Spleen (tissue), 11 donors: ENCODE results near the gene CNOT3. TPM values are rescaled to one million over a fixed set of nuclear protein-coding genes. Genes with fewer than 3 reads are reported as not detected.

ENCODE experiments used
- DNase-seq: peaks from one replicate; pipeline ENCODE4 v3.0.0-alpha.2; 2020
- H3K27ac ChIP-seq, 8 donors: fragments of 200-600 bp; sonication (generic) in 7 of 8; 1 replicate in 4 of 8; 2 replicates in 4 of 8; pipeline versions ENCODE4 v1.5.0 to v1.8.0; 2016 to 2021; ENCODE audit warnings: inconsistent platforms in 4 of 8, mild to moderate bottlenecking in 4 of 8, moderate library complexity in 1 of 8
- H3K27me3 ChIP-seq, 7 donors: fragments of 200-600 bp; sonication (generic) in 6 of 7; replicated peaks in 1 of 7; 1 replicate in 4 of 7; 2 replicates in 3 of 7; pipeline versions ENCODE4 v1.5.0 to v1.8.0; 2016 to 2021; ENCODE audit warnings: inconsistent platforms in 3 of 7, mild to moderate bottlenecking in 1 of 7
- H3K36me3 ChIP-seq, 6 donors: fragments of 200-600 bp; sonication (generic) in 5 of 6; 1 replicate in 4 of 6; 2 replicates in 2 of 6; pipeline versions ENCODE4 v1.5.0 to v1.8.0; 2016 to 2021; ENCODE audit warnings: inconsistent platforms in 2 of 6
- H3K4me1 ChIP-seq, 6 donors: fragments of 200-600 bp; sonication (generic) in 5 of 6; 1 replicate in 3 of 6; 2 replicates in 3 of 6; pipeline versions ENCODE4 v1.5.0 to v1.8.0; 2016 to 2021; ENCODE audit warnings: inconsistent platforms in 3 of 6
- H3K4me3 ChIP-seq, 8 donors: fragments of 200-600 bp; sonication (generic) in 7 of 8; 1 replicate in 4 of 8; 2 replicates in 4 of 8; pipeline versions ENCODE4 v1.5.0 to v1.8.0; 2016 to 2021; ENCODE audit warnings: inconsistent platforms in 4 of 8, mild to moderate bottlenecking in 4 of 8, moderate library complexity in 2 of 8
- H3K9me3 ChIP-seq, 8 donors: fragments of 200-600 bp; sonication (generic) in 7 of 8; 1 replicate in 4 of 8; 2 replicates in 4 of 8; pipeline versions ENCODE4 v1.5.0 to v1.8.0; 2016 to 2021; ENCODE audit warnings: inconsistent platforms in 4 of 8
- CTCF ChIP-seq, 11 experiments: fragments of 200-600 bp in 7 of 11; fragments of 450-650 bp in 4 of 11; sonication (generic) in 4 of 11; IDR thresholded peaks in 8 of 11; conservative IDR thresholded peaks in 3 of 11; 1 replicate in 7 of 11; 2 replicates in 4 of 11; pipeline versions ENCODE4 v1.4.0 to v1.8.0; 2016 to 2021; ENCODE audit warnings: antibody characterized with exemption in 11 of 11, inconsistent platforms in 4 of 11, mild to moderate bottlenecking in 1 of 11
- POLR2A ChIP-seq, 3 donors: fragments of 450-650 bp; IDR thresholded peaks; one replicate each; pipeline ENCODE4 v1.5.1; 2017; ENCODE audit warnings: antibody characterized with exemption in 3 of 3, mild to moderate bottlenecking in 1 of 3
- POLR2AphosphoS5 ChIP-seq, 3 donors: sonication (generic); formaldehyde crosslinking; IDR thresholded peaks; one replicate each; pipeline ENCODE4 v1.5.1; 2017; ENCODE audit warnings: antibody characterized with exemption in 3 of 3
- WGBS, 5 donors: extraction: QIAGEN DNeasy Blood & Tissue Kit in 3 of 5; methylation state at CpG; one replicate each; pipeline versions ENCODE4 v1.1.5 to v1.1.7; 2013 to 2018; 5-methylcytosine and 5-hydroxymethylcytosine counted together
- intact Hi-C: fragments of 100-400 bp; cut with DNase I; formaldehyde crosslinking; loops from one replicate; pipeline ENCODE4 v1.15.0; 2023; ENCODE audit warnings: low total_unique reads
- polyA plus RNA-seq, 3 donors: library from polyadenylated mRNA; stranded (reverse); fragments of 200-250 nt; gene quantifications; one replicate each; pipeline ENCODE4 v1.2.1, GENCODE V29; 2013
- total RNA-seq, 7 donors: library from RNA; depleted of rRNA in 3 of 7; stranded (reverse); fragments of >200 nt in 3 of 7; fragmentation: NEBNext Ultra II Directional in 4 of 7; extraction: Animal tissue kit (Norgen Biotek cat#: 25700) in 4 of 7; gene quantifications; one replicate each; pipeline versions ENCODE4 v1.1.0 to v1.2.1, GENCODE V29; 2016 to 2021
- donor health status: healthy with polysubstance abuse.
- donor health status: DM: no; HTN: no; CAD: no; lungs with moderate emphysema.
- donor health status: DM: no; HTN: no; CAD: no.
- donor health status: Bipolar disorder and iron deficiency.
- donor health status: healthy.
- donor health status: DM: no; HTN: no; CAD: no.
- donor health status: DM: yes; HTN: yes; CAD: no.

Gene CNOT3
- total and polyA plus RNA-seq, 10 donors = 17.7 to 56.1 (median 42.8) TPM

- Histone ChIP-seq H3K4me1 (peaks cover 24 to 56% (median 50%) of the 10 kb centered on the region in 6 donors), H3K9me3 (no peaks in the 10 kb centered on the region), H3K36me3 (peaks cover under 1 to 49% (median 20%) of the 10 kb centered on the region in 6 donors), H3K27me3 (no peaks in the 10 kb centered on the region), H3K4me3 (peak overlapping the region; percentile 73 to 97 (median 92)), H3K27ac (peak overlapping the region; percentile 86 to 98 (median 96))
- 26 to 51% (median 39%) methylated on average over 19 to 31 of the region's 31 CpGs for WGBS, 5 donors
- TF ChIP-seq POLR2AphosphoS5 (IDR thresholded peaks at IDR 0.05) (no peak), CTCF (IDR thresholded peaks at IDR 0.05 in 8 of 11, conservative IDR thresholded peaks at IDR 0.05 in 3 of 11) (no peak), POLR2A (IDR thresholded peaks at IDR 0.05) (no peak)
- peak; percentile 82 for DNase-seq
- intact Hi-C loops = no loop called here
Observed at GRCh38 chr19:54138489-54139256, 1.1 kb downstream of the CNOT3 start.

GRCh38 chr19:54141356-54141755, 3.8 kb downstream of the CNOT3 start:
- 85 to 94% (median 90%) methylated on average over 3 of the region's 3 CpGs for WGBS, 5 donors
- Histone ChIP-seq H3K4me1 (peaks cover 19 to 52% (median 42%) of the 10 kb centered on the region in 6 donors), H3K4me3 (no peak overlapping the region), H3K27me3 (no peaks in the 10 kb centered on the region), H3K36me3 (peaks cover 8 to 76% (median 46%) of the 10 kb centered on the region in 6 donors), H3K27ac (no peak overlapping the region), H3K9me3 (no peaks in the 10 kb centered on the region)
- intact Hi-C loops = no loop called here
- DNase-seq = no peak
- no peak for TF ChIP-seq CTCF (IDR thresholded peaks at IDR 0.05 in 8 of 11, conservative IDR thresholded peaks at IDR 0.05 in 3 of 11)
- no peak for TF ChIP-seq POLR2A (IDR thresholded peaks at IDR 0.05)
- no peak for TF ChIP-seq POLR2AphosphoS5 (IDR thresholded peaks at IDR 0.05)

- H3K27me3 ChIP-seq = no peaks in the 10 kb centered on the region
- H3K27ac ChIP-seq = no peak overlapping the region
- H3K4me1 ChIP-seq = peaks cover 16 to 55% (median 42%) of the 10 kb centered on the region in 6 donors
- no peak overlapping the region for H3K4me3 ChIP-seq
- 79 to 94% (median 86%) methylated on average over 7 of the region's 7 CpGs for WGBS, 5 donors
- no peak for TF ChIP-seq POLR2AphosphoS5 (IDR thresholded peaks at IDR 0.05)
- no peak for TF ChIP-seq CTCF (IDR thresholded peaks at IDR 0.05 in 8 of 11, conservative IDR thresholded peaks at IDR 0.05 in 3 of 11)
- no peak for TF ChIP-seq POLR2A (IDR thresholded peaks at IDR 0.05)
- intact Hi-C loops = no loop called here
- H3K9me3 ChIP-seq = no peaks in the 10 kb centered on the region
- H3K36me3 ChIP-seq = peaks cover 8 to 85% (median 55%) of the 10 kb centered on the region in 6 donors
- no peak for DNase-seq
Observed at GRCh38 chr19:54142166-54142780, 4.7 kb downstream of the CNOT3 start.

GRCh38 chr19:54145541-54146158, 8.1 kb downstream of the CNOT3 start:
- Histone ChIP-seq H3K36me3 (peaks cover 8 to 100% (median 83%) of the 10 kb centered on the region in 6 donors), H3K9me3 (no peaks in the 10 kb centered on the region), H3K27me3 (no peaks in the 10 kb centered on the region), H3K27ac (no peak overlapping the region), H3K4me1 (peaks cover 0 to 52% (median 17%) of the 10 kb centered on the region in 6 donors), H3K4me3 (no peak overlapping the region)
- intact Hi-C loops = no loop called here
- WGBS, 5 donors = 88 to 94% (median 91%) methylated on average over 21 to 28 of the region's 28 CpGs
- TF ChIP-seq POLR2A (IDR thresholded peaks at IDR 0.05) = no peak
- TF ChIP-seq POLR2AphosphoS5 (IDR thresholded peaks at IDR 0.05) = peak in 2 of 3 donors; percentile 25 to 38
- DNase-seq = no peak
